T-helper 17 cell (primary cell): ENCODE data around the gene GNG12. TPM values are rescaled to one million over a fixed set of nuclear protein-coding genes. Genes with fewer than 3 reads are reported as not detected.

Experiments used
- ATAC-seq: fragments of 150-1000 bp; cut with Tn5 transposase; 2 replicates; pipeline ENCODE4 v1.10.0; 2021; ENCODE audit warnings: mild to moderate bottlenecking, moderate library complexity
- DNase-seq, 3 donors: peaks; one replicate each; pipeline versions ENCODE4 v3.0.0 to v3.0.0-alpha.2; 2020 to 2021
- H3K9me3 ChIP-seq: one replicate; pipeline ENCODE4 v1.7.0; 2013; ENCODE audit warnings: low read length, mild to moderate bottlenecking; ENCODE audit not compliant: control insufficient read depth, poor library complexity, severe bottlenecking
- H3K27ac Mint-ChIP-seq: one replicate; pipeline ENCODE4 v1.8.0; 2022; ENCODE audit warnings: mild to moderate bottlenecking, moderate library complexity, mixed read lengths
- H3K27me3 Mint-ChIP-seq: one replicate; pipeline ENCODE4 v1.8.0; 2022; ENCODE audit warnings: mixed read lengths
- H3K36me3 Mint-ChIP-seq: one replicate; pipeline ENCODE4 v1.8.0; 2022; ENCODE audit warnings: low read depth, mixed read lengths
- H3K4me1 Mint-ChIP-seq: one replicate; pipeline ENCODE4 v1.8.0; 2022; ENCODE audit warnings: mild to moderate bottlenecking, mixed read lengths
- H3K4me3 Mint-ChIP-seq: one replicate; pipeline ENCODE4 v1.8.0; 2022; ENCODE audit warnings: mild to moderate bottlenecking, moderate library complexity, mixed read lengths
- total RNA-seq, 4 donors: library from RNA in 2 of 4; stranded (reverse) in 2 of 4; gene quantifications; one replicate each; pipeline ENCODE4 v1.2.3 and lab custom pipeline; 2022 to 2026

GNG12 gene
- not detected for total RNA-seq
- 0.38 to 1.2 reads per million in 2 donors for total RNA-seq (lab: John Stamatoyannopoulos, UW)

DNA sequence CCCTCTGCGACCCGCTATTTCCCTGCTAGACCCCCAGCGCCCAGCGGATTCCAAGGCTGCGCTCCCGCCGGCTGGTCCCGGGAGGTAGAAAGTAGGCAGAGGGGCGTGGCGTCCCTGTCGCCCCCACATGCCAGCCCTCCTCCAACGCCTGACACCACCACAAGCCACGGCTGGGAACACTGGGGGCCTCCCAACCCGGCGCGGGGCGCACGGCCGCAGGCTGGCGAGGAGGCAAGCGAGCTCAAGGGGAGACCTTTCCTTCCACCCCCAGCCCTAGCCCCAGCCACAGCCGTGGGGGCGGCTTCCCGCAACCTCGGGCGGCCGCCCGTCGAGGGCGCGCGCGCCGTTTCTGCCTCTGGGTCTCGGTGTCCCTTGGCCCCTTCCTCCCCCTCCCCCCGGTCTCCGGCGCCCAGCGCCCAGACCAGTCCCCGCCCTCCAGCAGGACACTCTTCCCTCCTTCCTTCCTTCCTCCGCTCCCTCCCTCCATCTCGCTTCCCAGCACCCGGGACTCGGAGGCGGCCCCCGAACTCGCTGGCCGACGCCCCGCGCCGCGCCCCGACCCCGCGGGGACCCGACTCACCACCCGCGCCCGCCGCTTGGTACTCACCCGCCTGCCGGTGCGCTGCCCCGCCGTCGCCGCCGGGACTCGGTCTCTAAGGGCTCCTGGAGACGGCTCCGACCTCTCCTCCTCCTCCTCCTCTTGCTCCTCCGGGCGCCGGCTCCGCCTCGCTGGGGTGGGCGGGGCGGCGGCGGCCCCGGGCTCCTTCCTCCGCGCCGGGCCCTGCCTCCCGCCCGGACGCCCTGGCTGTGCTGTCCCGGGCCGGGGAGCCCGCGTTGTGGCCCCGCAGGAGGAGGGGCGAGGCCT, at the start of gene GNG12:
GNG12 (minus strand) TSS at position 731 of the 865 bp plus-strand sequence. CDS start 125,781 bp downstream, outside the sequence.
- Mint-ChIP-seq H3K4me3 (peak within 1 kb of the TSS; percentile 88), H3K36me3 (no peaks in the 10 kb centered on the region), H3K4me1 (peaks cover 9% of the 10 kb centered on the region), H3K27me3 (peaks cover 58% of the 10 kb centered on the region), H3K27ac (peak within 1 kb of the TSS; percentile 3)
- H3K9me3 ChIP-seq, result no peaks in the 10 kb centered on the region
- ATAC-seq, result peak; percentile 63
- DNase-seq, result no peak

DNA sequence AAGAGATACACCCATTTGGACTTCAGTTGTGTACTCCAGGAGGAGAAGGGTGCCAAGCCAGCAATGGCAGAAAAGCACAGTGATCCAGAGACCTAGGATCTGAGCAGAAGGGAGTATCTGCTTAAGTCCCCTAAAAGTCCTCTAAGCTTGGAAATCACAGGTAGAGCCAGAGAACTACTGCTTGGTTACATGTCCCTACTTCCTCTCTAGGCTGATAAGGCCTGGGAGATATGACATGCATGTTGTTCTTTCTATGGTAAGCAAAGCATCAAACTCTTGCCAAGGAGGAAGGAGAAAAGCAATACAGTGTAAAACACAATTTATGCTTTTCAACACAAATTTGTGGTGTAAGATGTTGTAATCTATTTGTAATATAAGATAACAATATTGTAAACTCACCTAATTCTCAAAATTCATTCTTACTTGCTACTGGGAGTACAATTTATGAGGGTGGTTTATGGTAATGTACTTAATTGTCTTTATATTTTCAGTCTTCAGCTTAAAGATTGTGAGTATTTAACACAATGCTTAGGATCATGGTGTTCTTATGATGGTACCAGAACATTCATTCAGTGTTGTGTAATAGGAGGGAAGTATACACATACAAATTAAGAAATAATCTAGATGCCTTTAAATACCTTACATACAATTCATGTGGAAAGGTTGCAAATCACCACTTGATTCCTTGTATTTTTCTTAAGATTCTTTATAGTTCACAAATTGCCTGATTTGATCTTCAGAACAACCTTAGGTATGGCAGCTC, 49.1 kb upstream of the GNG12 start:
- ATAC-seq (no peak), DNase-seq (no peak)
- Mint-ChIP-seq H3K27me3 (peaks cover 57% of the 10 kb centered on the region), H3K36me3 (peaks cover 2% of the 10 kb centered on the region), H3K4me1 (no peaks in the 10 kb centered on the region), H3K27ac (no peak overlapping the region), H3K4me3 (no peak overlapping the region)
- no peaks in the 10 kb centered on the region for H3K9me3 ChIP-seq

DNA sequence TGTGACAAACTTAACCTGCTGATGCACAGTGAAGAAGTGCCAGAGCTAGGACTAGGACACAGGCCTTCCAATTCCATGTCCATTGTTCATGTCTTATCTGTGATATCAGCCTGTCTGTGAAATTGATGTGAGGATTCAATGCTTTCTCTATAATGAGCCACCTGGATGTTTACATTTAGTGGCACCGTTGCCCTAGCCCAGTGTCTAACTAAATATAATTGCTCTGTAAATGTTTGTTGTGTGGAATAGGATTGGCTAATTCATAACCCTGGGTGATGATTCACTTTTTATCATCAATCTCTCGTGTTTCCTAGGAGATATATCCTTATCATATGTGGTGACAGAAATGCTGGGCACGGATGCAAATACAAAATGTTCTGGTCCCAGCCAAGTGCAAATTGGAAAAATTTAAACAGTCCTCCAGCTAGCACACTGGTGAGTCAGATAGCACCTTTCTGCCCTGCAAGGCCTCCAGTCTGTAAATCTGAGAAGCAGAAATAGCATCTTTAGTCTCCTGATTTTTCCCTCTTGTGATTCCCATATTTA, 46.9 kb upstream of the GNG12 start:
- Mint-ChIP-seq H3K4me3 (no peak overlapping the region), H3K36me3 (no peaks in the 10 kb centered on the region), H3K4me1 (no peaks in the 10 kb centered on the region), H3K27ac (no peak overlapping the region), H3K27me3 (peaks cover 43% of the 10 kb centered on the region)
- no peaks in the 10 kb centered on the region for H3K9me3 ChIP-seq
- DNase-seq, result no peak
- no peak for ATAC-seq

DNA sequence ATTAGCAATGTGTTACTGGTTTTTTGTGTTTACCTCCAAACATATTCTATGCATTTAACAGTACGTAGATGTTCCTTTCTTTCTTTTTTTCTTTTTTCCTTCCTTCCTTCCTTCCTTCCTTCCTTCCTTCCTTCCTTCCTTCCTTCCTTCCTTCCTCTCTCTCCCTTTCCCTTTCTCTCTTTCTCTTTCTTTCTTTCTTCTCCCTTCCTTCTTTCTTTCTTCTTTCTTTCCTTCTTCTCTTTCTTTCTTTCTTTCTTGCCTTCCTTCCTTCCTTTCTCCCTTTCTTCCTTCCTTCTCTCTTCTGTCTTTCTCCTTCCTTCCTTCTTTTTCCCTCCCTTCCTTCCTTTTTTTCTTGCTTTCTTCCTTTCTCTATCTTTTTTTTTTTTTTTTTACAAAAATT, 46.2 kb upstream of the GNG12 start:
- Mint-ChIP-seq H3K36me3 (no peaks in the 10 kb centered on the region), H3K27me3 (peaks cover 36% of the 10 kb centered on the region), H3K4me3 (no peak overlapping the region), H3K4me1 (no peaks in the 10 kb centered on the region), H3K27ac (no peak overlapping the region)
- H3K9me3 ChIP-seq, result no peaks in the 10 kb centered on the region
- ATAC-seq (no peak), DNase-seq (no peak)

DNA sequence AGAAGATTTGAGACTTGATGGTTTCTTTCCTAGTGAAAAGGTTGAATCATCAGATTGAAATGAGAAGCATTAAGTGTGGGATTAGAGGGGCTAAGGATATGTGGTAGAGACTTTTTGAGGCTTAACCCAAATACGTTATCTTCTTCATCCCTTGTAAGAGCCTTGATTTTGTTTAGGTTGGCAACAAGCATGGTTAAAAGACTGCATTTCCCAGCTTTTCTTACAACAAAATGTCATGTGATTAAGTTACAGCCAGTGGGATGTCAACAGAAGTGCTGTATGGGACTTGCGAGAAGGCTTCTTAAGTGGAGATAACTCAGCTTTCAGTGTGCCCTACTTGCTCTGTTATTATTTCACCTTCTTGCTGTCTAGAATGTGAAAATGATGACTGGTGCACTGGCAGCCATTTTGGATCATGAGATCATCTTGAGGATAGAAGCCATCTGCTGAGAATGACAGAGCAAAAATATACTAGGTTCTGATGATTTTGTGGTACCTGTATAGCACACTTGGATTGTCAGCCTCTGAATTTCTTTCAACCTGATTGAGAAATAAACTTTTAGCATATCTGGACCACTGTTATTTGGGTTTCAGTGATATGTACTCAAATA, 41.3 kb upstream of the GNG12 start:
- no peak overlapping the region for H3K4me3 Mint-ChIP-seq
- H3K27me3 Mint-ChIP-seq, result peaks cover 7% of the 10 kb centered on the region
- no peaks in the 10 kb centered on the region for H3K36me3 Mint-ChIP-seq
- H3K4me1 Mint-ChIP-seq, result no peaks in the 10 kb centered on the region
- DNase-seq, result no peak
- no peak overlapping the region for H3K27ac Mint-ChIP-seq
- ATAC-seq, result no peak
- no peaks in the 10 kb centered on the region for H3K9me3 ChIP-seq

DNA sequence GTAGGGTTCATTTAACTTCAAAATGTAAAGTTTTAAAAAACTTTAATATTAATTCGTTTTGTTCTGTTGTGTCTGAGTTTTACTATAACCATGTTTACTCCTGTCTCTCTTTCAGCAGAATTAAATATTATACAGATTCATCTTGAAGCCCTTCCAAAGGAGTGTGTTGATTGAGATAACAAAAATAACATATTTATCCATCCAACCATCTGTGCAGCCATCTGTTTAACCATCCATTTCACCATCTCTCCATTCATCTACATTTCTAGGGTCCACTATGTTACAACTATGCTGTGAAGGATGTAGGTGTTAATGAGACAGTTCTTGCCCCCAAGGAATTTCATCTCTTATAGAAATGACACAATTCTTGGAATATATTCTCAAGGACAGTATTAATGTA, 36.0 kb upstream of the GNG12 start:
- H3K27me3 Mint-ChIP-seq, result peaks cover 33% of the 10 kb centered on the region
- no peak for DNase-seq
- no peaks in the 10 kb centered on the region for H3K36me3 Mint-ChIP-seq
- H3K4me3 Mint-ChIP-seq, result no peak overlapping the region
- H3K9me3 ChIP-seq, result no peaks in the 10 kb centered on the region
- no peaks in the 10 kb centered on the region for H3K4me1 Mint-ChIP-seq
- H3K27ac Mint-ChIP-seq, result no peak overlapping the region
- no peak for ATAC-seq

DNA sequence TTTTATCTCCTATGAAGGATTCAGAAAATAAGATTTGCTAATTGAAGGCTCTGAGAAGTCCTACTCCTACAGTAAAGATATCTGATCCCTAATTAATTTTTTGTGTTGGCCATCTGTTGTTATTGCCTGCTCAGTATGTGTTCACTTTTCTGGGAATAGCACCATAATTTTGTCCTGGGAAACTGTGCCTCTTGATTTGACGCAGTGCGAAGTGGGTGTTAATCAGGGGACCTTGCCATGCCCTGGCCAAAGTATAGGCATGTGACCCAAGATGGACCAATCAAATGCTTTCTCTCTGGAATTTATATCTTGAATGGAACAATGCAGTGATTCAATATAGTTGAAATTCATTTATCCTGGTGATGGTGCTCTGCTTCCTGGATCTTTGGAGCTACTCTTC, 30.4 kb upstream of the GNG12 start:
- no peak overlapping the region for H3K4me3 Mint-ChIP-seq
- H3K27ac Mint-ChIP-seq, result no peak overlapping the region
- H3K4me1 Mint-ChIP-seq, result no peaks in the 10 kb centered on the region
- H3K27me3 Mint-ChIP-seq, result peaks cover 61% of the 10 kb centered on the region
- ATAC-seq (no peak), DNase-seq (no peak)
- peaks cover 1% of the 10 kb centered on the region for H3K36me3 Mint-ChIP-seq
- no peaks in the 10 kb centered on the region for H3K9me3 ChIP-seq

DNA sequence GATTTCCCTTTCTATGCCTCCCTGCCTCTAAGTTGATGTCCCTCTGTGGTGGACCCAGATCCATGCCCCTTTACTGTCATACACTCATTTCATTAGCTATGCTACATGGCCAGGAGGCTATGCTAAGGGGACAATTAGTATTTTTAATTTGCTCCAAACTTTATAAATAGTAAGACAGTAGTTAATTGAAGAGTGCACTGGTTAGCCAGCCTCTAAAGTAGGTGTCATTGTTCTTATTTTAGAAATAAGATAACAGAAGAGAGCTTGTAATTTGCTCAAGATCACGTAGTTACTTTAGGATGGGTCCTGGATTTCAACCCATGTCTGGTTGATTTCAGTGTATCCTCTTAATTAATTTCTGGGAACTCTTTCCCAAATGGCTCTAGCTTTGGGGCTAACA, 29.4 kb upstream of the GNG12 start:
- peaks cover 70% of the 10 kb centered on the region for H3K27me3 Mint-ChIP-seq
- no peak for DNase-seq
- H3K36me3 Mint-ChIP-seq, result peaks cover 2% of the 10 kb centered on the region
- H3K27ac Mint-ChIP-seq, result no peak overlapping the region
- no peak for ATAC-seq
- H3K4me1 Mint-ChIP-seq, result no peaks in the 10 kb centered on the region
- H3K4me3 Mint-ChIP-seq, result no peak overlapping the region
- H3K9me3 ChIP-seq, result no peaks in the 10 kb centered on the region

DNA sequence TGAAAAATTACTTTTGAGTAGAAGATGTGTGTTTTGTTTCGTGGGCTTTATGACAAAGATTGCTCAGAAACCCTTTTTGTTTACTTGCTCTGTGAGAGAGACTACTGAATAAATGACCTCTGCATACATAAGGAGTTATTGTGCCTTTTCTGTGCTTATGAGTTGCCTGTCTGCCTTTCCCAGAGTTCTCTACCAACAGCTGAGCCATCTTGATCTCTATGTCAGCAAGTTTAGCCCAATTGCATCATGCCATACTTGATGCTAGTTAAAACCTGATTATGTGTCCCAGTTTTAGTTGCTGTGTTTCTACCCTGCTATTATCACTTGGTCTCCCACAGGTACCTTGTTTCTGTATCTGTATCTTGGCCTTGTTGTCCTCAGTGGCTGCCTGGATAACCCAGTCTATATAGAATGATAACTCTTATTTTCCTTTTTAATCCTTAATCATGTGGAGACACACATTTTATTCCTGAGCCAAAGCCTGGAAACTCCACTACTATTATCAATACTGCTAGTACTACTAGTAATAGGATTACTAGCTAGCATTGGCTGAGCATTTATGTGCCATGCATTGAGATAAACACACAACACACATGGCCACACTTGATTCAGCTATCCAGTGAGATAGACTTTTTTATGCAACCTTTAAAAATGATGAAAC, 28.7 kb upstream of the GNG12 start:
- Mint-ChIP-seq H3K4me1 (no peaks in the 10 kb centered on the region), H3K27me3 (peaks cover 70% of the 10 kb centered on the region), H3K27ac (no peak overlapping the region), H3K36me3 (peaks cover 2% of the 10 kb centered on the region), H3K4me3 (no peak overlapping the region)
- H3K9me3 ChIP-seq, result no peaks in the 10 kb centered on the region
- DNase-seq, result no peak
- no peak for ATAC-seq

DNA sequence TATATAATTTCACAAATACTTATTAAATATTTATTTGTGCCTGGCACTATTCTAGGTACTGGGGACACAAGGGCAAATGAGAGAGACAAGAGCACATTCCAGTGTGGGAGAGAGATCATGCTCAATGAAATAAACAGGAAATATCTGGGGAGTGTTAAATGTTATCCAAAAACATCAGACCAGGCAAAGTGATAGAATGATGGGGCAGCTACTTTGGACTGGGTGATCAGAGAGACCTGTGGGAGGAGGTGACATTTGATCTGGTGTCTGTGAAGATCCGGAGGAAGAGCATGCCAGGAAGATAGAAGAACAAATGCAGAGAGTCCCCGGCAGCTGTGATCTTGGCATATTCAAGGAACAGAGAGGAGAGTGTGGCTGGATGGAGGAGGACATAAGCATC, 27.5 kb upstream of the GNG12 start:
- H3K27ac Mint-ChIP-seq, result no peak overlapping the region
- H3K36me3 Mint-ChIP-seq, result peaks cover 2% of the 10 kb centered on the region
- H3K4me3 Mint-ChIP-seq, result no peak overlapping the region
- ATAC-seq, result no peak
- H3K27me3 Mint-ChIP-seq, result peaks cover 74% of the 10 kb centered on the region
- no peak for DNase-seq
- no peaks in the 10 kb centered on the region for H3K9me3 ChIP-seq
- no peaks in the 10 kb centered on the region for H3K4me1 Mint-ChIP-seq

DNA sequence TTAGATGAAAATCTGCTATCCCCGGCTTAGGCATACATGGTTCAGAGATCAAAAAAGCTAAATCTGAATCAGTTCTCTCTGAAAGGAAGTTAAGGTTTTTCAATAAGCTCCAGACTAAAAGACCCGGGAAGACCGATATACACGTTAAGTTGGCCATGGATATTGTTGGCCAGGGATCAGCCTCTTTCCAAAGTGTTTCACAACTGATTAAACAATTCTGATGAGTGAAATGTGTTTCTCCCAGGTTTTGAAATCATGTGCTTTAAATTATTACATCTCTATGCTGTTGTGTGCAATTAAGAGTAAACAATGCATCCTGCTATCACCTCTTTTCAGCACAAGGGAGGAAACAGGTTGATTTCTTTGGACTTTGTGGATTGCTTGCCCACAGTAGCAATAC, 23.7 kb upstream of the GNG12 start:
- Mint-ChIP-seq H3K36me3 (peaks cover 2% of the 10 kb centered on the region), H3K4me1 (no peaks in the 10 kb centered on the region), H3K4me3 (no peak overlapping the region), H3K27ac (no peak overlapping the region), H3K27me3 (peaks cover 59% of the 10 kb centered on the region)
- ATAC-seq (no peak), DNase-seq (no peak)
- no peaks in the 10 kb centered on the region for H3K9me3 ChIP-seq

DNA sequence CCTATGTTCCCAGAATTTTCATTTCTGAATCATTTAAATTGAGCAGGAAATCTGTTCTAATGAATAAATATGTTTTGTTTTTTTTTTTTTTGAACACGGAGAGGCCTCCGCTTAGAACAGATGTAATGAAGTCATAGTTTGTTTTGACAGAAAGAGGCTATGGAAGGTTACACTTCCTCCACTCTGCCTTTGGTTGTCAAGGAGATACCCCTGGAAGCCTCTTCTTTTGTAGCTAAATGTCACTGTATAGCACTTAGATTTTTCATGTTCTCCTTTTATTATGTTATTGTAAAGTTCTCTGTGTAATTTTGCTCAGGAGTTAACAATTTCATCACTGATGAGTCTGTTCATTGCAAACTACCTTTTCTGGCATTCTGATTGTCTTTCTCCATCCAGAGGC, 22.7 kb upstream of the GNG12 start:
- H3K4me1 Mint-ChIP-seq, result no peaks in the 10 kb centered on the region
- peaks cover 60% of the 10 kb centered on the region for H3K27me3 Mint-ChIP-seq
- H3K4me3 Mint-ChIP-seq, result no peak overlapping the region
- ATAC-seq, result no peak
- H3K27ac Mint-ChIP-seq, result no peak overlapping the region
- no peak for DNase-seq
- H3K9me3 ChIP-seq, result no peaks in the 10 kb centered on the region
- peaks cover 2% of the 10 kb centered on the region for H3K36me3 Mint-ChIP-seq

DNA sequence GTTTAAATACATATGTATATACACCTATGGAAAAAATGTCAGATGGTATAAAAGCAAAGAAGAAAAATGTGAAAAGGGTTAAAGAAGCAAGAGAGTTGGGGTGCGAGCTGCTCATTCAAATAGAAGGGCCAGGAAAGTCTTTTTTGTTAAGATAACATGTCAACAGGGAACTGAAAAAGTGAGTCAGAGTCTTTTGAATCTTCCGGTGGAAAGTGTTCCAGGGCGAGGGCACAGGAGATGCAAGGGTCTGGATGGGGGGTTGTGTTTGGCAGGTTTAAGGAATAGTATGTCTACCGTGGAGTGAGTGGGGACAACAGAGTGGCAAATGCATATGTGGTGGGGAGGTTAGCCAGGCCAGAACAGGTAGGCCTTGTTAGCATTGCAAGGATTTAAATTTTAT, 22.2 kb upstream of the GNG12 start:
- H3K9me3 ChIP-seq, result no peaks in the 10 kb centered on the region
- no peaks in the 10 kb centered on the region for H3K4me1 Mint-ChIP-seq
- ATAC-seq (no peak), DNase-seq (no peak)
- peaks cover 2% of the 10 kb centered on the region for H3K36me3 Mint-ChIP-seq
- no peak overlapping the region for H3K27ac Mint-ChIP-seq
- peaks cover 62% of the 10 kb centered on the region for H3K27me3 Mint-ChIP-seq
- no peak overlapping the region for H3K4me3 Mint-ChIP-seq
